ENCODE measurements around the gene P4HTM.

Gene P4HTM

DNA sequence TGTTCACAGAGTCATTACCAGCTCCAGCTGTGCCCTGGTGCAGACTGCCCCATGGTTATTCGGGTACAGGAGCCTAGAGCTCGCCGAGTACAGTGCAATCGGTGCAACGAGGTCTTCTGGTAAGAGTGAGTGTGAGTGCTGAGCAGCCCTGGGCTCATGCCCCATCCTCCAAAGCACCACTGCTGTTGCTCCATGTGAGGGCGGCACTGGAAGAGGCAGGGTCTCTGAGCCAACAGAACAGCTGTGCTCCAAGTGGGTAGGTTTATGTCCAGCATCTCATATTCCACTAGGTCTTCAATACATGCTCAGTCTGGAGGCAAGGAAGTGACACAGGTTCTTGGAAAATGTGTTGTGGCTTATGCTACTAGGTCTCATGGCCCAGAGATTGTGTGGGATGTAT is 19.5 kb upstream of the P4HTM start:
- Histone ChIP-seq H3K27me3 (ENCODE audit: insufficient read depth, poor library complexity, severe bottlenecking) (no peaks in the 10 kb centered on the region), H3K4me3 (ENCODE audit: severe bottlenecking) (no peak overlapping the region)
- TF ChIP-seq, protein P1, sequence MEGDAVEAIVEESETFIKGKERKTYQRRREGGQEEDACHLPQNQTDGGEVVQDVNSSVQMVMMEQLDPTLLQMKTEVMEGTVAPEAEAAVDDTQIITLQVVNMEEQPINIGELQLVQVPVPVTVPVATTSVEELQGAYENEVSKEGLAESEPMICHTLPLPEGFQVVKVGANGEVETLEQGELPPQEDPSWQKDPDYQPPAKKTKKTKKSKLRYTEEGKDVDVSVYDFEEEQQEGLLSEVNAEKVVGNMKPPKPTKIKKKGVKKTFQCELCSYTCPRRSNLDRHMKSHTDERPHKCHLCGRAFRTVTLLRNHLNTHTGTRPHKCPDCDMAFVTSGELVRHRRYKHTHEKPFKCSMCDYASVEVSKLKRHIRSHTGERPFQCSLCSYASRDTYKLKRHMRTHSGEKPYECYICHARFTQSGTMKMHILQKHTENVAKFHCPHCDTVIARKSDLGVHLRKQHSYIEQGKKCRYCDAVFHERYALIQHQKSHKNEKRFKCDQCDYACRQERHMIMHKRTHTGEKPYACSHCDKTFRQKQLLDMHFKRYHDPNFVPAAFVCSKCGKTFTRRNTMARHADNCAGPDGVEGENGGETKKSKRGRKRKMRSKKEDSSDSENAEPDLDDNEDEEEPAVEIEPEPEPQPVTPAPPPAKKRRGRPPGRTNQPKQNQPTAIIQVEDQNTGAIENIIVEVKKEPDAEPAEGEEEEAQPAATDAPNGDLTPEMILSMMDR (IDR thresholded peaks at IDR 0.05; ENCODE audit: poor library complexity, severe bottlenecking): no peak

DNA sequence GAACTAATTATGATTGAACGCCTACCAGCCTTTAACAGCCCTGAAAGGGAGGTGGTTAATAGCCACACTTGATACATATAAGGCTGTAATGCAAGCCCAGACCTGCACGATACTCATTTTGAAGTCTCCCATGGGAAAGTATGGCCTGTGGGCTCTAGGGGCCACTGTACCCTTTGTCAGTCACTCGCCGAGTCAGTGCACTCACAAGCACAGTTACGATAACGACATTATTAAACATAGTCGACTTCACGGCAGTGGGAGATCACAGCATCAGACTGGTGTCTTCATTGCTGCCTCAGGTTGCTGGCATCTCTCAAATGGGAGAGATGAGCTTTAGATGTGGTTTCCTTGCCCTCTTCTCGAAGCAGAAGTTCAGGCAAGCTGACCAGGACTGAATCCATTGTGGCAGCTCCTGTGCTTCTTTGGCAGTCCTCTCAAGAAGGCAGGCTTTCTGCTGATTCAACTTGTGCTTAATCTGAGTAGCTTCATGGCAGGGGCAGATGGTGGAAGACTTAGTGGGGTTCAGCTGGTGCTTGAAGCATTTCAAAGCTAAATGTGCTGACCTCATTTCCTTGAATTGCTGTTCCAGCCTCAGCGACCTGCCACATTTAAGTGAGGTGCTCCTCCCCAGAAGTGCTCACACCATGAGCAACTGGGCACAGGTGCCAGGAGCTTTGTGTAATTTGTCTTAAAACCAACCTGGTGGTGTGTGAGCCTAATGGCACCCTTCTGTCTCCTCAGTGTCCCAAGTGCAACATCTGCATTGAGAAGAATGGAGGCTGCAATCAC is 15.8 kb upstream of the P4HTM start:
- no peak for ATAC-seq (ENCODE audit: low read depth)
- peaks cover 94% of the 10 kb centered on the region for H3K36me3 ChIP-seq (ENCODE audit: low read depth)
- no peak overlapping the region for H3K4me3 ChIP-seq (ENCODE audit: severe bottlenecking)
- H3K4me1 ChIP-seq (ENCODE audit: insufficient read depth, poor library complexity, severe bottlenecking): peaks cover 10% of the 10 kb centered on the region
- TF ChIP-seq, protein P1 (IDR thresholded peaks at IDR 0.05; ENCODE audit: poor library complexity, severe bottlenecking): no peak
- H3K27me3 ChIP-seq (ENCODE audit: insufficient read depth, poor library complexity, severe bottlenecking): no peaks in the 10 kb centered on the region
- H3K27ac ChIP-seq (ENCODE audit: poor library complexity, severe bottlenecking): no peak overlapping the region
- DNase-seq (ENCODE audit: low spot score): no peak
- H3K9me3 ChIP-seq (ENCODE audit: severe bottlenecking): no peaks in the 10 kb centered on the region

More for the DNA sequence above, 19.5 kb upstream of the P4HTM start:
- Histone ChIP-seq H3K4me1 (ENCODE audit: insufficient read depth, poor library complexity, severe bottlenecking) (peaks cover 10% of the 10 kb centered on the region), H3K9me3 (ENCODE audit: severe bottlenecking) (no peaks in the 10 kb centered on the region), H3K36me3 (ENCODE audit: low read depth) (peaks cover 91% of the 10 kb centered on the region), H3K27ac (ENCODE audit: poor library complexity, severe bottlenecking) (no peak overlapping the region)
- no peak for ATAC-seq (ENCODE audit: low read depth)
- DNase-seq (ENCODE audit: low spot score): no peak

DNA sequence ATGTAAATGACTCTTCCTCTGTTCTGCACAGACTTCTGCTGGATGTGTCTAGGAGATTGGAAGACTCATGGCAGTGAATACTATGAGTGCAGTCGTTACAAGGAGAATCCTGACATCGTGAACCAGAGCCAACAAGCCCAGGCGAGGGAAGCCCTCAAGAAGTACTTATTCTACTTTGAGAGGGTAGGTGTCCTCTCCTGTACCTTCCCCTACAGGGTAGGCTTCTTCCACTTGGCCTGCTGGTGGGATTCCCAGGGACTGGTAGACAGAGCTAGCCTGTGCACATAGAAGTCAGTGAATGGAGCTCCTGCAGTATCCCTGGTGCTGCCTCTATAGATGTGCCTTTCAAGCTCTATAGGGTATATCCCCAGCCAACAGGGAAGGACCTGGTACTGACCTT is 10.6 kb upstream of the P4HTM start:
- no peaks in the 10 kb centered on the region for H3K27me3 ChIP-seq (ENCODE audit: insufficient read depth, poor library complexity, severe bottlenecking)
- no peaks in the 10 kb centered on the region for H3K9me3 ChIP-seq (ENCODE audit: severe bottlenecking)
- DNase-seq (ENCODE audit: low spot score) (no peak), ATAC-seq (ENCODE audit: low read depth) (no peak)
- peaks cover 84% of the 10 kb centered on the region for H3K36me3 ChIP-seq (ENCODE audit: low read depth)
- TF ChIP-seq, protein P1 (IDR thresholded peaks at IDR 0.05; ENCODE audit: poor library complexity, severe bottlenecking): no peak
- H3K4me1 ChIP-seq (ENCODE audit: insufficient read depth, poor library complexity, severe bottlenecking): no peaks in the 10 kb centered on the region
- H3K4me3 ChIP-seq (ENCODE audit: severe bottlenecking): no peak overlapping the region
- no peak overlapping the region for H3K27ac ChIP-seq (ENCODE audit: poor library complexity, severe bottlenecking)

DNA sequence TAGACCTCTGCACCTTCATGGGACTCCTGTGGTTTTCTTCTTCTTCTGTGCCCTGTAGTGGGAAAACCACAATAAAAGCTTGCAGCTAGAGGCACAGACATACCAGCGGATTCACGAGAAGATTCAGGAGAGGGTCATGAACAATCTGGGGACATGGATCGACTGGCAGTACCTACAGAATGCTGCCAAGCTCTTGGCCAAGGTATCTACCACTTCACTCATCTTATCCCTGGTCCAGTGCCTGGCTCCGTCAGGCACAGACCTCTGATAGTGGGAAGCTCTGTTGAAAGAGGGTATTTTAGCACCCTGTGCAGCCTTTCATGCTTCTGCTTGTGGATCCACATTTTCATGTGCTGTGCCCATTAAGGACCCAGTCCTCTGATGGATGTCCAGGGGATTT is 9.7 kb upstream of the P4HTM start:
- DNase-seq (ENCODE audit: low spot score) (no peak), ATAC-seq (ENCODE audit: low read depth) (no peak)
- H3K27me3 ChIP-seq (ENCODE audit: insufficient read depth, poor library complexity, severe bottlenecking): no peaks in the 10 kb centered on the region
- no peak overlapping the region for H3K27ac ChIP-seq (ENCODE audit: poor library complexity, severe bottlenecking)
- no peak overlapping the region for H3K4me3 ChIP-seq (ENCODE audit: severe bottlenecking)
- H3K9me3 ChIP-seq (ENCODE audit: severe bottlenecking): no peaks in the 10 kb centered on the region
- TF ChIP-seq, protein P1 (IDR thresholded peaks at IDR 0.05; ENCODE audit: poor library complexity, severe bottlenecking): no peak
- no peaks in the 10 kb centered on the region for H3K4me1 ChIP-seq (ENCODE audit: insufficient read depth, poor library complexity, severe bottlenecking)
- H3K36me3 ChIP-seq (ENCODE audit: low read depth): peaks cover 80% of the 10 kb centered on the region

DNA sequence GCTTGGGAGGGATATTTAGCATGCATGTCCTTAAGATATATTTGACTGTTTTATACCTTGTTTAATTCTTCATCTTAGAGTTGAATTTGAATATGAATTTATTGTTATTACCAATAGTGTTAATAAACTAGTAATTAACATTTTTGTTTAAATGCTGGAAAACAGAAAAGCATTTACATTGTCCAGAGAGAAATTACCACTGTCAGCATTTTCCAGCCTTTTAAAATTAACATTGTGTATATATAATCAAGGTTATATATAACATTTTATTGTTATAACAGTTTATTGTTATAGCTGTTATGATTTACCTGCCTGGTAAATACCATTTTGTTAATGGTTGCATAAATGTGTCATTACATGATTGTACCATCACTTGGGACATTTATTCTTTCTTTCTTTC is 8.0 kb upstream of the P4HTM start:
- TF ChIP-seq, protein P1 (IDR thresholded peaks at IDR 0.05; ENCODE audit: poor library complexity, severe bottlenecking): no peak
- H3K27ac ChIP-seq (ENCODE audit: poor library complexity, severe bottlenecking): no peak overlapping the region
- H3K27me3 ChIP-seq (ENCODE audit: insufficient read depth, poor library complexity, severe bottlenecking): no peaks in the 10 kb centered on the region
- H3K4me1 ChIP-seq (ENCODE audit: insufficient read depth, poor library complexity, severe bottlenecking): no peaks in the 10 kb centered on the region
- peaks cover 63% of the 10 kb centered on the region for H3K36me3 ChIP-seq (ENCODE audit: low read depth)
- no peaks in the 10 kb centered on the region for H3K9me3 ChIP-seq (ENCODE audit: severe bottlenecking)
- no peak overlapping the region for H3K4me3 ChIP-seq (ENCODE audit: severe bottlenecking)
- DNase-seq (ENCODE audit: low spot score) (no peak), ATAC-seq (ENCODE audit: low read depth) (no peak)

Data from RWPE2 (cell line).